Smooth muscle cell (in vitro differentiated cells): Measurements from ENCODE around the gene KRT76. TPM values are rescaled to one million over a fixed set of nuclear protein-coding genes. Genes with fewer than 3 reads are reported as not detected.

ENCODE experiments used
- DNase-seq: peaks from one replicate; lab custom pipeline; 2025; ENCODE audit not compliant: unreplicated experiment; lab: John Stamatoyannopoulos, UW
- H2AFZ ChIP-seq: fragments of 200-600 bp; sonication (generic); 2 replicates; pipeline ENCODE4 v1.6.0; 2016; ENCODE audit warnings: antibody characterized with exemption, low read depth, mild to moderate bottlenecking
- H3F3A ChIP-seq: fragments of 200-600 bp; sonication (generic); 2 replicates; pipeline ENCODE4 v1.6.0; 2017; ENCODE audit warnings: antibody characterized with exemption, low read depth
- H3K27ac ChIP-seq: fragments of 200-600 bp; sonication (generic); 2 replicates; pipeline ENCODE4 v1.5.1; 2016; ENCODE audit warnings: low read depth, mild to moderate bottlenecking
- H3K27me3 ChIP-seq: fragments of 200-600 bp; sonication (generic); 2 replicates; pipeline ENCODE4 v1.6.1; 2016; ENCODE audit warnings: low read depth, mild to moderate bottlenecking
- H3K36me3 ChIP-seq: fragments of 200-600 bp; sonication (generic); 2 replicates; pipeline ENCODE4 v1.5.1; 2016; ENCODE audit warnings: low read depth
- H3K4me1 ChIP-seq: fragments of 200-600 bp; sonication (generic); 2 replicates; pipeline ENCODE4 v1.5.1; 2016; ENCODE audit warnings: low read depth
- H3K4me2 ChIP-seq: fragments of 200-600 bp; sonication (generic); 2 replicates; pipeline ENCODE4 v1.6.0; 2016; ENCODE audit warnings: mild to moderate bottlenecking
- H3K4me3 ChIP-seq: fragments of 200-600 bp; sonication (generic); 2 replicates; pipeline ENCODE4 v1.5.1; 2016; ENCODE audit warnings: mild to moderate bottlenecking
- H3K79me2 ChIP-seq: fragments of 200-600 bp; sonication (generic); 2 replicates; pipeline ENCODE4 v1.6.0; 2016; ENCODE audit warnings: low read depth, mild to moderate bottlenecking
- H3K9ac ChIP-seq: fragments of 200-600 bp; sonication (generic); 2 replicates; pipeline ENCODE4 v1.6.0; 2016; ENCODE audit warnings: low read depth
- H3K9me3 ChIP-seq: fragments of 200-600 bp; sonication (generic); replicated peaks from 2 replicates; pipeline ENCODE4 v1.5.1; 2016; ENCODE audit warnings: low read depth
- H4K20me1 ChIP-seq: fragments of 200-600 bp; sonication (generic); 2 replicates; pipeline ENCODE4 v1.6.0; 2016; ENCODE audit warnings: low read depth
- CTCF ChIP-seq: fragments of 200-600 bp; sonication (generic); IDR thresholded peaks from 2 replicates; pipeline ENCODE4 v1.5.1; 2017; ENCODE audit warnings: borderline replicate concordance, mild to moderate bottlenecking, antibody characterized with exemption; ENCODE audit not compliant: insufficient read depth, poor library complexity, severe bottlenecking
- whole genome bisulfite sequencing: methylation state at CpG from one replicate; pipeline ENCODE4 v1.1.7; 2016; ENCODE audit warnings: low lambda C conversion rate; 5-methylcytosine and 5-hydroxymethylcytosine counted together
- polyA plus RNA-seq: library from polyadenylated mRNA; unstranded; fragments of >200 nt; fragmentation: Nextera tagmentation; extraction: Ambion mirVana; gene quantifications from 2 replicates; pipeline ENCODE4 v1.2.1, GENCODE V29; 2016
- total RNA-seq: library from RNA; depleted of rRNA; stranded (reverse); fragments of >200 nt; gene quantifications from 2 replicates; pipeline ENCODE4 v1.2.3, GENCODE V29; 2014

The KRT76 gene
- not detected in 2 replicates for total RNA-seq
- polyA plus RNA-seq, result not detected in 2 replicates

- Histone ChIP-seq H4K20me1 (no peaks in the 10 kb centered on the region), H3K36me3 (no peaks in the 10 kb centered on the region), H3K4me2 (no peak within 1 kb of the TSS), H3F3A (no peaks in the 10 kb centered on the region), H3K4me1 (no peaks in the 10 kb centered on the region), H3K9ac (no peak within 1 kb of the TSS), H3K27ac (no peak within 1 kb of the TSS), H2AFZ (no peak within 1 kb of the TSS), H3K79me2 (no peaks in the 10 kb centered on the region), H3K4me3 (no peak within 1 kb of the TSS), H3K27me3 (peaks cover 72% of the 10 kb centered on the region), H3K9me3 (no peaks in the 10 kb centered on the region)
- DNase-seq, result no peak
- 93% methylated on average over 8 of the region's 8 CpGs for WGBS
- no peak for TF ChIP-seq CTCF
Measured at GRCh38 chr12:52776913-52777395, at the start of gene KRT76. KRT76 (minus strand) TSS chr12:52777345; CDS start chr12:52777291, 54 bp downstream.

GRCh38 chr12:52825961-52826360 lies 48.8 kb upstream of the KRT76 start:
- Histone ChIP-seq H3K9ac (no peak overlapping the region), H2AFZ (no peak overlapping the region), H3K27me3 (no peaks in the 10 kb centered on the region), H3K9me3 (no peaks in the 10 kb centered on the region), H3K4me2 (no peak overlapping the region), H3K27ac (no peak overlapping the region), H4K20me1 (no peaks in the 10 kb centered on the region), H3F3A (peaks cover 7% of the 10 kb centered on the region), H3K79me2 (no peaks in the 10 kb centered on the region), H3K36me3 (no peaks in the 10 kb centered on the region), H3K4me1 (peaks cover 12% of the 10 kb centered on the region), H3K4me3 (no peak overlapping the region)
- no peak for TF ChIP-seq CTCF
- 81% methylated on average over 4 of the region's 4 CpGs for WGBS
- DNase-seq, result no peak

- Histone ChIP-seq H3K4me3 (no peak overlapping the region), H3K9ac (no peak overlapping the region), H3K27me3 (no peaks in the 10 kb centered on the region), H3K9me3 (no peaks in the 10 kb centered on the region), H3K79me2 (no peaks in the 10 kb centered on the region), H3K36me3 (no peaks in the 10 kb centered on the region), H2AFZ (no peak overlapping the region), H3K27ac (no peak overlapping the region), H4K20me1 (no peaks in the 10 kb centered on the region), H3F3A (peaks cover 7% of the 10 kb centered on the region), H3K4me1 (peaks cover 17% of the 10 kb centered on the region), H3K4me2 (no peak overlapping the region)
- no peak for DNase-seq
- TF ChIP-seq CTCF, result no peak
- 89% methylated on average over 5 of the region's 5 CpGs for WGBS
Measured at GRCh38 chr12:52824741-52825410, 47.7 kb upstream of the KRT76 start.
